ENCODE measurements around the gene TSPEAR.

GRCh38 chr21:44552681-44553080 lies 158.7 kb downstream of the TSPEAR start:
- TF ChIP-seq, protein P1, sequence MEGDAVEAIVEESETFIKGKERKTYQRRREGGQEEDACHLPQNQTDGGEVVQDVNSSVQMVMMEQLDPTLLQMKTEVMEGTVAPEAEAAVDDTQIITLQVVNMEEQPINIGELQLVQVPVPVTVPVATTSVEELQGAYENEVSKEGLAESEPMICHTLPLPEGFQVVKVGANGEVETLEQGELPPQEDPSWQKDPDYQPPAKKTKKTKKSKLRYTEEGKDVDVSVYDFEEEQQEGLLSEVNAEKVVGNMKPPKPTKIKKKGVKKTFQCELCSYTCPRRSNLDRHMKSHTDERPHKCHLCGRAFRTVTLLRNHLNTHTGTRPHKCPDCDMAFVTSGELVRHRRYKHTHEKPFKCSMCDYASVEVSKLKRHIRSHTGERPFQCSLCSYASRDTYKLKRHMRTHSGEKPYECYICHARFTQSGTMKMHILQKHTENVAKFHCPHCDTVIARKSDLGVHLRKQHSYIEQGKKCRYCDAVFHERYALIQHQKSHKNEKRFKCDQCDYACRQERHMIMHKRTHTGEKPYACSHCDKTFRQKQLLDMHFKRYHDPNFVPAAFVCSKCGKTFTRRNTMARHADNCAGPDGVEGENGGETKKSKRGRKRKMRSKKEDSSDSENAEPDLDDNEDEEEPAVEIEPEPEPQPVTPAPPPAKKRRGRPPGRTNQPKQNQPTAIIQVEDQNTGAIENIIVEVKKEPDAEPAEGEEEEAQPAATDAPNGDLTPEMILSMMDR (IDR thresholded peaks at IDR 0.05 in 8 of 11, conservative IDR thresholded peaks at IDR 0.05 in 3 of 11) = no peak
- TF ChIP-seq POLR2A (IDR thresholded peaks at IDR 0.05) = no peak
- no peak for TF ChIP-seq POLR2AphosphoS5 (IDR thresholded peaks at IDR 0.05)

Measured in spleen (tissue), 7 donors.